H1 (cell line): Measurements from ENCODE around the gene ENO3. TPM values are rescaled to one million over a fixed set of nuclear protein-coding genes. Genes with fewer than 3 reads are reported as not detected.

ENCODE experiments used
- CTCF ChIA-PET: fragments of 300-600 bp; sonication (Branson Sonifier 250); formaldehyde crosslinking; loops from one replicate; lab custom pipeline; 2021; ENCODE audit not compliant: partially characterized antibody; lab: Charles Lee
- POLR2A ChIA-PET: fragments of 300-600 bp; sonication (Branson Sonifier 250); formaldehyde crosslinking; loops from one replicate; lab custom pipeline; 2021; ENCODE audit warnings: inconsistent platforms; ENCODE audit not compliant: partially characterized antibody; lab: Charles Lee
- DNase-seq, 2 experiments: peaks; one replicate each; pipeline versions ENCODE4 v3.0.0 to v3.0.0-alpha.2; 2010 to 2022; ENCODE audit warnings: low spot score in 2 of 2, low read depth in 1 of 2, mixed read lengths in 1 of 2
- FAIRE-seq: peaks from 2 replicates; lab custom pipeline; 2011; peaks lifted over from hg19 to GRCh38; lab: Jason Lieb, UNC
- H2AFZ ChIP-seq: 2 replicates; pipeline ENCODE4 v1.8.1; 2012; ENCODE audit warnings: low read length, inconsistent platforms
- H2AK5ac ChIP-seq: 2 replicates; pipeline ENCODE4 v1.6.1; 2013; ENCODE audit warnings: low read depth, low read length
- H2BK120ac ChIP-seq: replicated peaks from 2 replicates; pipeline ENCODE3; 2013; ENCODE audit warnings: low read depth, low read length, inconsistent platforms
- H2BK12ac ChIP-seq: 2 replicates; pipeline ENCODE4 v1.6.1; 2013; ENCODE audit warnings: low read depth, low read length
- H2BK15ac ChIP-seq: 2 replicates; pipeline ENCODE4 v1.6.1; 2013; ENCODE audit warnings: low read length
- H2BK20ac ChIP-seq: 2 replicates; pipeline ENCODE4 v1.6.1; 2013; ENCODE audit warnings: low read length
- H2BK5ac ChIP-seq: 2 replicates; pipeline ENCODE4 v1.6.1; 2013; ENCODE audit warnings: low read depth, low read length
- H3K14ac ChIP-seq: 2 replicates; pipeline ENCODE4 v1.6.1; 2013; ENCODE audit warnings: inconsistent platforms; ENCODE audit not compliant: insufficient read length
- H3K18ac ChIP-seq: 2 replicates; pipeline ENCODE4 v1.6.1; 2013; ENCODE audit warnings: low read length; ENCODE audit errors: extremely low read depth
- H3K23ac ChIP-seq: 2 replicates; pipeline ENCODE4 v1.6.1; 2013; ENCODE audit warnings: inconsistent platforms; ENCODE audit not compliant: insufficient read length
- H3K23me2 ChIP-seq: 2 replicates; pipeline ENCODE4 v1.6.1; 2013; ENCODE audit warnings: low read depth, low read length
- H3K27ac ChIP-seq: 2 replicates; pipeline ENCODE4 v1.6.1; 2011; ENCODE audit warnings: low read depth, low read length, inconsistent platforms
- H3K27me3 ChIP-seq, 4 experiments: replicated peaks in 1 of 4; 1 replicate in 1 of 4; 2 replicates in 3 of 4; pipeline versions ENCODE4 v1.6.1 to v1.8.1; 2011 to 2013; ENCODE audit warnings: low read length in 3 of 4, mild to moderate bottlenecking in 3 of 4, inconsistent platforms in 2 of 4, mixed read lengths in 2 of 4, moderate library complexity in 1 of 4; ENCODE audit not compliant: control insufficient read depth in 3 of 4, insufficient read depth in 3 of 4; ENCODE audit errors: extremely low read depth in 1 of 4
- H3K36me3 ChIP-seq, 4 experiments: 2 replicates each; pipeline versions ENCODE4 v1.6.1 to v1.8.1; 2011 to 2013; ENCODE audit warnings: mild to moderate bottlenecking in 4 of 4, low read length in 3 of 4, moderate library complexity in 2 of 4, control low read depth in 1 of 4, inconsistent platforms in 1 of 4; ENCODE audit not compliant: insufficient read depth in 4 of 4, control insufficient read depth in 2 of 4
- H3K4ac ChIP-seq: replicated peaks from 2 replicates; pipeline ENCODE3; 2013; ENCODE audit warnings: low read length, low read depth, mixed read lengths, inconsistent platforms; ENCODE audit not compliant: insufficient read length
- H3K4me1 ChIP-seq, 4 experiments: replicated peaks in 1 of 4; 1 replicate in 1 of 4; 2 replicates in 3 of 4; pipeline versions ENCODE4 v1.6.1 to v1.8.1; 2011 to 2013; ENCODE audit warnings: low read length in 3 of 4, inconsistent platforms in 2 of 4, mixed read lengths in 1 of 4; ENCODE audit not compliant: insufficient read depth in 4 of 4, control insufficient read depth in 3 of 4
- H3K4me2 ChIP-seq, 2 experiments: 2 replicates each; pipeline versions ENCODE4 v1.6.1 to v1.8.1; 2011 to 2013; ENCODE audit warnings: low read depth in 2 of 2, low read length in 2 of 2, control low read depth in 1 of 2, inconsistent platforms in 1 of 2, mild to moderate bottlenecking in 1 of 2; ENCODE audit not compliant: insufficient read depth in 1 of 2
- H3K4me3 ChIP-seq, 4 experiments: fragments of 200-600, 300-600 bp in 1 of 4; sonication (generic), shearing (Covaris generic), sonication (Bioruptor Twin) in 1 of 4; 2 replicates each; pipeline versions ENCODE4 v1.5.1 to v1.8.1; 2011 to 2016; ENCODE audit warnings: low read length in 4 of 4, low read depth in 3 of 4, control low read depth in 2 of 4, inconsistent platforms in 2 of 4, mild to moderate bottlenecking in 2 of 4, mixed read lengths in 1 of 4, moderate library complexity in 1 of 4; ENCODE audit not compliant: insufficient read depth in 2 of 4; ENCODE audit errors: extremely low read depth in 1 of 4
- H3K56ac ChIP-seq: replicated peaks from 2 replicates; pipeline ENCODE3; 2013; ENCODE audit warnings: low read depth, mild to moderate bottlenecking, mixed read lengths, low read length, inconsistent platforms; ENCODE audit not compliant: insufficient read length
- H3K79me1 ChIP-seq: 2 replicates; pipeline ENCODE4 v1.6.1; 2013; ENCODE audit warnings: low read depth, low read length, control low read depth
- H3K79me2 ChIP-seq, 2 experiments: 2 replicates each; pipeline versions ENCODE4 v1.6.1 to v1.8.1; 2012 to 2013; ENCODE audit warnings: low read length in 2 of 2, mild to moderate bottlenecking in 2 of 2, inconsistent platforms in 1 of 2; ENCODE audit not compliant: insufficient read depth in 2 of 2, control insufficient read depth in 1 of 2
- H3K9ac ChIP-seq, 4 experiments: replicated peaks in 1 of 4; 1 replicate in 1 of 4; 2 replicates in 3 of 4; pipeline versions ENCODE4 v1.6.1 to v1.8.1; 2011 to 2013; ENCODE audit warnings: low read depth in 3 of 4, low read length in 3 of 4, control low read depth in 2 of 4, mild to moderate bottlenecking in 2 of 4, moderate library complexity in 2 of 4, inconsistent platforms in 1 of 4; ENCODE audit errors: extremely low read depth in 1 of 4
- H3K9me3 ChIP-seq, 2 experiments: 2 replicates each; pipeline versions ENCODE4 v1.6.1 to v1.8.1; 2012 to 2013; ENCODE audit warnings: mild to moderate bottlenecking in 2 of 2, moderate library complexity in 2 of 2, control low read depth in 1 of 2, inconsistent platforms in 1 of 2, low read depth in 1 of 2, low read length in 1 of 2, mixed read lengths in 1 of 2; ENCODE audit not compliant: insufficient read depth in 2 of 2
- H4K20me1 ChIP-seq, 2 experiments: replicated peaks in 1 of 2; 2 replicates each; pipeline versions ENCODE3 to v1.8.1; 2011 to 2013; ENCODE audit warnings: inconsistent platforms in 2 of 2, low read length in 2 of 2, mild to moderate bottlenecking in 1 of 2; ENCODE audit not compliant: insufficient read depth in 2 of 2, control insufficient read depth in 1 of 2
- H4K5ac ChIP-seq: 2 replicates; pipeline ENCODE4 v1.6.1; 2013; ENCODE audit warnings: low read length, low read depth, mixed read lengths, inconsistent platforms; ENCODE audit not compliant: insufficient read length
- H4K8ac ChIP-seq: 2 replicates; pipeline ENCODE4 v1.8.0; 2013; ENCODE audit warnings: mild to moderate bottlenecking, moderate library complexity, low read length, inconsistent platforms; ENCODE audit not compliant: insufficient read depth; ENCODE audit errors: extremely low read depth
- H4K91ac ChIP-seq: replicated peaks from 2 replicates; pipeline ENCODE3; 2013; ENCODE audit warnings: low read length, mixed read lengths, inconsistent platforms; ENCODE audit not compliant: insufficient read length
- CHD2 ChIP-seq: IDR thresholded peaks from 2 replicates; pipeline ENCODE4 v1.6.1; 2012; ENCODE audit warnings: low read length, improper control_type of control experiment
- CREB1 ChIP-seq: IDR thresholded peaks from 2 replicates; pipeline ENCODE4 v1.6.1; 2012; ENCODE audit warnings: inconsistent platforms
- CTCF ChIP-seq, 3 experiments: IDR thresholded peaks; 1 replicate in 2 of 3; 2 replicates in 1 of 3; pipeline versions ENCODE4 v1.5.1 to v1.6.1; 2011; ENCODE audit warnings: low read length in 3 of 3, mild to moderate bottlenecking in 3 of 3, inconsistent platforms in 2 of 3, low read depth in 1 of 3, moderate library complexity in 1 of 3; ENCODE audit not compliant: insufficient read depth in 1 of 3; ENCODE audit errors: control extremely low read depth in 1 of 3
- FOSL1 ChIP-seq: IDR thresholded peaks from 2 replicates; pipeline ENCODE4 v1.6.1; 2011; ENCODE audit warnings: mild to moderate bottlenecking, low read depth, low read length, moderate library complexity; ENCODE audit not compliant: insufficient read depth
- HDAC2 ChIP-seq, 2 experiments: fragments of 300-600 bp in 1 of 2; sonication (generic) in 1 of 2; IDR thresholded peaks; 2 replicates each; pipeline ENCODE4 v1.6.1; 2011 to 2012; ENCODE audit warnings: low read depth in 2 of 2, low read length in 2 of 2, mild to moderate bottlenecking in 2 of 2, moderate library complexity in 2 of 2, borderline replicate concordance in 1 of 2, inconsistent platforms in 1 of 2
- KDM4A ChIP-seq: IDR thresholded peaks from one replicate; pipeline ENCODE4 v1.7.1; 2012; ENCODE audit warnings: low read depth, mild to moderate bottlenecking, moderate library complexity, low read length, inconsistent platforms; ENCODE audit not compliant: severe bottlenecking
- SIN3A ChIP-seq, 2 experiments: IDR thresholded peaks in 1 of 2; conservative IDR thresholded peaks in 1 of 2; 2 replicates each; pipeline ENCODE4 v1.6.1; 2011 to 2012; ENCODE audit warnings: low read length in 2 of 2, improper control_type of control experiment in 1 of 2, low read depth in 1 of 2, mild to moderate bottlenecking in 1 of 2
- SUZ12 ChIP-seq: fragments of 200-600 bp; sonication (generic); IDR thresholded peaks from 2 replicates; pipeline ENCODE4 v1.6.1; 2012; ENCODE audit warnings: mild to moderate bottlenecking, inconsistent platforms, low read length, moderate library complexity, mixed read lengths
- TAF1 ChIP-seq: IDR thresholded peaks from 2 replicates; pipeline ENCODE4 v1.6.1; 2011; ENCODE audit warnings: mild to moderate bottlenecking, low read depth, low read length
- WGBS, 2 experiments: shearing (Covaris generic) in 1 of 2; methylation state at CpG; one replicate each; pipeline versions ENCODE4 v1.1.6 to v1.1.7; 2013 to 2015; ENCODE audit warnings: low lambda C conversion rate in 2 of 2, mixed read lengths in 2 of 2, inconsistent platforms in 1 of 2, low coverage in 1 of 2, missing lambda C conversion rate in 1 of 2; ENCODE audit not compliant: insufficient replicate concordance in 2 of 2, insufficient coverage in 1 of 2, insufficient read length in 1 of 2; ENCODE audit errors: extremely low coverage in 1 of 2, missing lambda C conversion rate in 1 of 2; 5-methylcytosine and 5-hydroxymethylcytosine counted together
- polyA plus RNA-seq, 7 experiments: library from polyadenylated mRNA; depleted of rRNA in 3 of 7; stranded (reverse) in 5 of 7; unstranded in 2 of 7; fragments of >200 nt in 5 of 7; fragments of 200-250 nt in 2 of 7; gene quantifications; 1 replicate in 5 of 7; 2 replicates in 1 of 7; 4 replicates in 1 of 7; pipeline versions ENCODE4 v1.2.1 to v1.2.3, GENCODE V29; 2011 to 2013; ENCODE audit warnings: missing spikeins in 2 of 7, mixed read lengths in 2 of 7
- total RNA-seq: library from RNA; stranded (reverse); fragmentation: NEBNext Ultra II Directional; extraction: Animal tissue kit (Norgen Biotek cat#: 25700); gene quantifications from 2 replicates; pipeline ENCODE4 v1.2.1, GENCODE V29; 2021

The ENO3 gene
- total and polyA plus RNA-seq, 2 of the 8 experiments (the other 6 are each of a cell fraction or from before 2014, with no cell fraction given) = 25.0 to 25.7 TPM

GRCh38 chr17:4920351-4921048, 30.4 kb upstream of the ENO3 start:
- no peaks in the 10 kb centered on the region for H3K23me2 ChIP-seq
- no peak overlapping the region for H3K27ac ChIP-seq
- H3K79me1 ChIP-seq = no peaks in the 10 kb centered on the region
- H3K18ac ChIP-seq = no peak overlapping the region
- no peak for DNase-seq
- H3K4ac ChIP-seq = peak overlapping the region; percentile 69
- CTCF ChIA-PET = interaction anchor here (0.6 to 5.5 kb wide), 5 partner anchors 9 to 184 kb away, joined by 3 to 33 read pairs (median 5); no protein-coding TSS in a partner anchor
- no peaks in the 10 kb centered on the region for H3K9me3 ChIP-seq
- no peak overlapping the region for H3K23ac ChIP-seq
- no peak overlapping the region for H2BK5ac ChIP-seq
- H3K36me3 ChIP-seq = no peaks in the 10 kb centered on the region
- no peaks in the 10 kb centered on the region for H3K79me2 ChIP-seq
- H2AFZ ChIP-seq = no peak overlapping the region
- no peaks in the 10 kb centered on the region for H4K20me1 ChIP-seq
- no peak overlapping the region for H3K4me2 ChIP-seq
- H4K91ac ChIP-seq = no peak overlapping the region
- H3K27me3 ChIP-seq = no peaks in the 10 kb centered on the region
- no peak overlapping the region for H3K56ac ChIP-seq
- FAIRE-seq = no peak
- H2BK15ac ChIP-seq = no peak overlapping the region
- H3K4me1 ChIP-seq = peaks cover 0 to 5% (median 1%) of the 10 kb centered on the region in 4 experiments; a peak in 2 of 7 replicates
- POLR2A ChIA-PET = interaction anchor here (0.8 to 3.4 kb wide), 14 partner anchors 9 to 183 kb away, joined by 3 to 23 read pairs (median 7); partner anchors contain the start of genes GP1BA, PFN1, RNF167 and SLC25A11
- H4K5ac ChIP-seq = no peak overlapping the region
- peak overlapping the region; percentile 1; the same call in 1 of the 2 replicates for H2AK5ac ChIP-seq
- H2BK12ac ChIP-seq = no peak overlapping the region
- H2BK20ac ChIP-seq = no peak overlapping the region
- H2BK120ac ChIP-seq = no peak overlapping the region
- WGBS, 2 experiments = 91% methylated on average over 10 of the region's 10 CpGs; no CpG with 5 or more reads in 1 of the 2 experiments
- no peak overlapping the region for H4K8ac ChIP-seq
- no peak overlapping the region for H3K4me3 ChIP-seq
- H3K14ac ChIP-seq = no peak overlapping the region
- H3K9ac ChIP-seq = no peak overlapping the region
- TF ChIP-seq TAF1 (no peak), FOSL1 (no peak), SIN3A (conservative IDR thresholded peaks at IDR 0.05 in 1 of 2, IDR thresholded peaks at IDR 0.05 in 1 of 2; ENCODE audit: low read depth in 1 of 2, low read length in 2 of 2) (no peak), CTCF (IDR thresholded peaks at IDR 0.05; ENCODE audit: control extremely low read depth in 1 of 3, insufficient read depth in 1 of 3, low read depth in 1 of 3, low read length in 3 of 3) (no peak), CHD2 (no peak), HDAC2 (IDR thresholded peaks at IDR 0.05; ENCODE audit: borderline replicate concordance in 1 of 2, low read depth in 2 of 2, low read length in 2 of 2) (no peak), KDM4A (no peak), SUZ12 (no peak), CREB1 (no peak)
